ENCODE data around the gene MRPS2.

MRPS2 gene

GRCh38 chr9:135479469-135480052, 20.9 kb upstream of the MRPS2 start, which contains the start of gene PPP1R26:
TSS of gene PPP1R26 (plus strand) at chr9:135479782. CDS start at chr9:135484511, 4,729 bp downstream.
- H3K4me3 ChIP-seq: peak within 1 kb of the TSS; percentile 58 to 78 (median 66)
- peak within 1 kb of the TSS in 17 of 21 experiments; percentile 1 to 79 (median 51) for H3K27ac ChIP-seq

DNA sequence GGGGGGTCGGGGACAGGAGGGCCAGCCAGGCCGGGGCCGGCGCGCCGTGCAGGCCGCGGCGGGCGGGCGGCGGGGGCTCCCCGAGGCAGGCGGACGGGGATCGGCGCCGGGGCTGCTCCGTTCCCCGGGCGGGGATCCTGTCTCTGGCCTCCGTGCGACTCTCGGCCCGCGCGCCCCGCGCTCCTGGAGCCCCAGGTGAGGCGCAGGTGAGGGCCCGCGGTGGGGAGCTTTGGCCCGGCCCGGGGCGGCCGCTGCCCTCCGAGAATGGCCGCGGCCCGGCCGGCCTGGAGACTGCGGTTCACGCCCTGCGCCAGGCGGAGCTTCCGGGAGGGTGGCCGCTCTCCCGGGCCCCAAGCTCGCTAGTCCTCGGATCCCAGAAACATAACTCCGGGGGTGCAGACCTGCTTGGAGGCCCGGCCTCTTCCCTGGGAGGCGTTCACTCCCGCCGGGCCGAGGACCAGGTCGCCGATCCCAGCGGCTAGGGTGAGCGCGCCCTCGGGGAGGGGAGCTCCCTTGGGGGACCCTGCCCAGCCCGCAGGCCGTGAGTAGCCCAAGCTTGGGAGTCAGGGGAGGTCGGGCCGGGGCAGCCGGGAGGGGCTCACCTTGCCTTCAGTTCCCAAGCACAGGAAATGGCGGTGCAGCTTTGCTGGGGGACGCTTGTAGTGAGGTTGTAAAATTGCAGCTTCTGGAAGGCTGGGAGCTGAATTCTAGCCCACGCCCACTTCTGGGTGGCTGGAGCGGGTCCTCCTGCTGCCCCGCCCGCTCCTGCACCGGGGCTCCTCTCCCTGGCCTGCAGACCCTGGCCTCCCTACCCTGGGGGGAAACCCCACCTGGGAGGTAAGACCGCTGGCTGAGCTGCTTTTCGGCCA, 20.2 kb upstream of the MRPS2 start:
- Histone ChIP-seq H3K4me3 (peak overlapping the region; percentile 58 to 78 (median 66)), H3K27ac (peak overlapping the region in 17 of 21 experiments; percentile 1 to 79 (median 50))

DNA sequence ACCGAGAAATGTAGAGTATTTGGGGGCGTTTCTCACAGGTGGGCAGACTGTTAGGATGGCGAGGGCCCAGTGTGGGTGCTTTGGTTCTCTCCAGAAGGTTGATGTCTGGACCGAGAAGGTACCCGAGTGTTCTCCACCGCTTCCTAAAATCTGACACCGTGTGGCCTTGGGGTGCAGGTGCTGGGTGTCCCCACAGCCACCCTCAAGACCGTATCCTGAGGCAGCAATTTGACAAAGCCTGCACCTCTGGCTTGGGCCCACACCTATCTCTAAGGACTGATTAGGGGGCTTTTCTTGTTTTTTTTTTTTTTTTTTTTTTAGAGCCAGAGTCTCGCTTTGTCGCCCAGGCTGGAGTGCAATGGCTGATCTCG, 19.6 kb upstream of the MRPS2 start:
- peak overlapping the region; percentile 58 to 78 (median 66) for H3K4me3 ChIP-seq
- peak overlapping the region in 1 of 21 experiments; percentile 79 for H3K27ac ChIP-seq

- Histone ChIP-seq H3K27ac (no peak overlapping the region), H3K4me3 (no peak overlapping the region)
Observed at GRCh38 chr9:135482015-135482754, 18.3 kb upstream of the MRPS2 start.

DNA sequence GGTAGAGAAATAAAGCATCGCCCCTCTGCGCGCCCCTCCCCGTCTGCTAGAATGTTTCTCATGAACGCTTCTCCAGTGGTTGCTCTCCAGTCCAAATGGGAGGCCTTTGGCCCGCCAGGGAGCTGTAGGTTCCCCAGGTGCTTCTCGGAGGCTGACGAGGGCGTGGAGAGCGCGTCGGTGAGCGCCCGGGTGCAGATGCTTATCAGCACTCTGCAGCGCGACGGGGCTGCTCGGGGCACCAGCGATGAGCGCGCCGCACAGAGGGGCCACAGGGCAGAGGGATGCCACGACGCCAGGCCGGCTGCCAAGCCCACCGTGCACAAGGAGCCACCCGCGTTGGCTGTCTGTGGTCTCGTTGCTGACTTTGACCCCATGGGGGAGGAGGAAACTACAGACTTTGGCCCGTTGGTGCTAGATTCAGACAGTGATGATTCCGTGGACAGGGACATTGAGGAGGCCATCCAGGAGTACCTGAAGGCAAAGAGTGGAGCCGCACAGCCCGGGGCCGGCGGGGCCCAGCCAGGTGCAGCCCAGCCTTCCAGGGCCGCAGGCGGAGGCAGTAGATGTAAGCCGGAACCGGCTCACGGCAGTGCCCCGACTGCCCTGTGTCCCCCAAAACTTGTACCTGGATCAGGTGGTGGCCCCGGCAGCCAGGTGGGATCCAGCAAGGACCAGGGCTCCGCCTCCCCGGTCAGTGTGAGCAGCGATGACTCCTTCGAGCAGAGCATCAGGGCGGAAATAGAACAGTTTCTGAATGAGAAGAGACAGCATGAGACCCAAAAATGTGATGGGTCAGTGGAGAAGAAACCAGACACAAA, 15.8 kb upstream of the MRPS2 start:
- H3K4me3 ChIP-seq: no peak overlapping the region
- H3K27ac ChIP-seq: no peak overlapping the region

- Histone ChIP-seq H3K4me3 (no peak overlapping the region), H3K27ac (no peak overlapping the region)
Observed at GRCh38 chr9:135485385-135485784, 15.1 kb upstream of the MRPS2 start.

DNA sequence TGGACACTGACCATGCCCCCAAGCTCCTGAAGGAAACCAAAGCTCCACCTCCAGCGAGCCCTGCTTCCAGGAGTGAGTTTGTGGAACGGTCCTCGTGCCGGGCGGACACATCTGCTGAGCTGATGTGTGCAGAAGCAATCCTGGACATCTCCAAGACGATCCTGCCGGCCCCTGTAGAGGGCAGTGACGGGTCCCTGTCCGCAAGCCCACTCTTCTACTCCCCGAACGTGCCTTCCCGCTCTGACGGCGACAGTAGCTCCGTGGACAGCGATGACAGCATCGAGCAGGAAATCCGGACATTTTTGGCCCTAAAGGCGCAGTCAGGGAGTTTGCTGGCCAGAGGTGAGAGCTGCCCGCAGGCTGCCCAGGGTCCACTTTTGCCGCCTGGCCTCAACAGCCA, 14.7 kb upstream of the MRPS2 start:
- no peak overlapping the region for H3K27ac ChIP-seq
- no peak overlapping the region for H3K4me3 ChIP-seq

- Histone ChIP-seq H3K27ac (no peak overlapping the region), H3K4me3 (no peak overlapping the region)
Observed at GRCh38 chr9:135486267-135487065, 14.0 kb upstream of the MRPS2 start.

- Histone ChIP-seq H3K27ac (no peak overlapping the region), H3K4me3 (no peak overlapping the region)
Observed at GRCh38 chr9:135487281-135488012, 13.0 kb upstream of the MRPS2 start.

DNA sequence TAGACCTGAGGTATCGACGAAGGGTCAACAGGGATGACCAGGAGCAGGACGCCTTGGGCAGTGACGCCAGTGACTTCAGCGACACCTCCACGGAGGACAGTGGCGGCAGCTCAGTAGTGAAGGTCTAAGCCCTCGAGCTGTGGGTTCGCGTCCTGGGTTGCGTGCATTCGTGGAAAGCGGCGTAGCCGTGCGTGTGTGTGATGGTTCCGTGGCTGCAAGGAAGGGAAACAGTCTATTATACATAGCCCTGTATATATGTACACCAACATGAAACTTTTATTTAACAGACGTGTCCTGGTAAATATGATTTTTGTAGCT, 12.5 kb upstream of the MRPS2 start:
- no peak overlapping the region for H3K27ac ChIP-seq
- no peak overlapping the region for H3K4me3 ChIP-seq

- H3K4me3 ChIP-seq: no peak overlapping the region
- no peak overlapping the region for H3K27ac ChIP-seq
Observed at GRCh38 chr9:135488527-135488926, 12.0 kb upstream of the MRPS2 start.

DNA sequence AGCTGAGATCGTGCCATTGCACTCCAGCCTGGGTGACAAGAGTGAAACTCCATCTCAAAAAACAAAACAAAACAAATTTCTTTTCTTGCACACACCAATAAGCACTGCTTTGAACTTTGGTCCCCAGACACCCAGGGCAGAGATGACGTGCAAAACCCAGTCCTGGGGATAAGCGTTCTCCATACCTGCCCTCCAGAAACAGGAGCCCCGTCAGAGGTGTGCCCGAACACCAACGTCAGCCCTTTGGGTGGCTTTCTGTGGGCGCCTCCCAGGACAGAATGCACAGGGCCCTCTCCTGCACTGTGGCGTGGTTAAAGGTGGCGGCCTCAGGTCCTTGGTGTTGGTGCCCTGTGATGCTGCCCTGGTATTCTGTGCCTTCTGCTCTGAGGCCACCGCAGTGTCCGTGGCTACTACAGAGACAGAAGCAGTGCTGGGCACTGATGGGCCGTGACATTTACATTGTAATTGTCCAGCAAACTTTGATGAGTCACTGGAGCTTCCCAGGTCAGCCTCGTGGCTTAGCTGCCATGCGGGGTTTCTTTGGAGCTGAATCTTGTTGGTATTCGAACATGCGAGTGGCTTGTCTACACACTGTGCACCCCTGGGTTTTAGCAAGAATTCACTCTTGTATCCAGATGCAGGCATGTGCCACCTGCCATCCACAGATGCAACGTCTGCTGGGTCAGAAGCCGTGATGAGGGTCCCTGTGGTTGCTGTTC, 11.1 kb upstream of the MRPS2 start:
- no peak overlapping the region for H3K4me3 ChIP-seq
- H3K27ac ChIP-seq: no peak overlapping the region

GRCh38 chr9:135490166-135490870, 10.2 kb upstream of the MRPS2 start:
- Histone ChIP-seq H3K27ac (no peak overlapping the region), H3K4me3 (no peak overlapping the region)

- Histone ChIP-seq H3K4me3 (no peak overlapping the region), H3K27ac (no peak overlapping the region)
Observed at GRCh38 chr9:135490980-135491464, 9.5 kb upstream of the MRPS2 start.

- no peak overlapping the region for H3K4me3 ChIP-seq
- H3K27ac ChIP-seq: no peak overlapping the region
Observed at GRCh38 chr9:135491764-135492163, 8.7 kb upstream of the MRPS2 start.

DNA sequence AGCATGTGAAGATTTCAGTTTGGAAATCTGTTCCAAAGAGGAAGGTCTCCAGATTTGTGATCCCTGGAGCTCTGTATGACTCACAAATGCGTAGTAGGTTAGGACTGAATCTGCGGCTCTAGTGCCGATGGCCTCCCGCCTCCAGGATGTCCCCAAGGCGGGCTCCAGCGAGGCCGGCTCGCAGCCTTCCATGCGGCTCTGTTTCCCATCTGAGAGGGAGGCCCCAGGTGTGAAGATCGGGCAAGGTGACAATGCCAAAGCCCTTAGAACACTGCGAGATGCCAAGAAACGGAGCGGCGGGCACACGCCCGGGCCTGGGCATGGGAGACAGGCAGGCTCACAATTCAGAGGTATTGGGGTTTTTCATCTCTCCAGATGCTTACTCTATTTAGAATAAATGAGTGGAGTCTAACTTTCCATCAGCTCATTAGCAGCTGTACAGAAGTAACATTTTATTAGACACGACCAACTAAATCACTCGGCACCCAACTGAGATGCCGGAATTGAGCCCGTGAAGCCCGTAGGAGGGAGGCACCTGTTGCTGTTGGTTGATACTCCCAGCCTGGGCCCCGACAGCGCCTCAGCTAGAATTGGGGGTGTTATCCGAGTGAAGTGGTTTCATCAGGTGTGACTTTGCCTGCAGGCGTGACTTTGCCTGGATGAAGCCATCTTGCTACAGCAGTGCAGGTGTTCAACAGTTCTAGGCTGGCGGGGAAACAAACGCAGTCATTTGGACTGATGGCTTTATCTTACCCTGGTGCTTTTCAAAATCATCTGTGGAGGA, 7.4 kb upstream of the MRPS2 start:
- no peak overlapping the region for H3K4me3 ChIP-seq
- H3K27ac ChIP-seq: no peak overlapping the region
